Measurements from ENCODE around the gene HNRNPAB.

The HNRNPAB gene

DNA sequence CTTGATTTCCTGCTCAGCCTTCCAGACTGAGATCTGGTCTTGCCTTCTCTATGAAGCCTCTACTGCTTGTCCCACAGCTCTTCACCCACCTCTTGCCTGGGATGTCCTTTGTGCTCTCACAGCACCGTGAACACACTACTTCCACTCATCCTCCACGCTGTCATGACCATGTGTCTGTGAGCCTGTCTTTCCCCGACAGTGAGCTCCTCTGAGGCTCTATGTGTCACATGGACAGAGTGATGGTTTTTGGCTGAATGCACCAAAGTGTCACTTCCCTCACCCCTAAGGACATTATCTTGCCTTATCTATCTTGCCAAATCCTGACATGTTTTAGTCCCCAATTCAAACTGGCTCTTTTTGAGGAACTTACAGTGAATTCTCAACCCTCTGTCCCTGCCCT is 16.9 kb downstream of the HNRNPAB start:
- Histone ChIP-seq H3K27me3 (ENCODE audit: insufficient read depth, low read length, poor library complexity) (no peaks in the 10 kb centered on the region), H2BK5ac (ENCODE audit: low read length) (no peak overlapping the region), H3K18ac (ENCODE audit: low read length) (no peak overlapping the region), H3K4me2 (ENCODE audit: low read length) (no peak overlapping the region), H3K4ac (ENCODE audit: low read depth, low read length) (no peak overlapping the region), H3K4me1 (ENCODE audit: control insufficient read depth, low read depth, low read length) (no peaks in the 10 kb centered on the region), H2BK15ac (replicated peaks; ENCODE audit: low read depth) (no peak overlapping the region), H2AK5ac (ENCODE audit: low read length) (no peak overlapping the region), H4K5ac (ENCODE audit: low read length) (no peak overlapping the region), H3K79me2 (ENCODE audit: control insufficient read depth, insufficient read depth, low read length) (no peaks in the 10 kb centered on the region), H3K4me3 (ENCODE audit: low read length) (no peak overlapping the region), H3K27ac (ENCODE audit: low read depth, low read length) (no peak overlapping the region), H4K8ac (ENCODE audit: low read depth, low read length) (no peak overlapping the region), H3K56ac (ENCODE audit: low read length) (no peak overlapping the region), H3K9ac (ENCODE audit: low read length) (no peak overlapping the region), H3K23ac (ENCODE audit: low read length) (no peak overlapping the region), H2BK120ac (ENCODE audit: low read depth, low read length) (no peak overlapping the region), H3K36me3 (ENCODE audit: control insufficient read depth, insufficient read depth, low read length) (no peaks in the 10 kb centered on the region), H3K79me1 (ENCODE audit: low read length) (no peaks in the 10 kb centered on the region)
- no CpG with 5 or more reads among the region's 3 CpGs for WGBS (ENCODE audit: extremely low coverage, insufficient coverage, low lambda C conversion rate)
- no peak for DNase-seq

DNA sequence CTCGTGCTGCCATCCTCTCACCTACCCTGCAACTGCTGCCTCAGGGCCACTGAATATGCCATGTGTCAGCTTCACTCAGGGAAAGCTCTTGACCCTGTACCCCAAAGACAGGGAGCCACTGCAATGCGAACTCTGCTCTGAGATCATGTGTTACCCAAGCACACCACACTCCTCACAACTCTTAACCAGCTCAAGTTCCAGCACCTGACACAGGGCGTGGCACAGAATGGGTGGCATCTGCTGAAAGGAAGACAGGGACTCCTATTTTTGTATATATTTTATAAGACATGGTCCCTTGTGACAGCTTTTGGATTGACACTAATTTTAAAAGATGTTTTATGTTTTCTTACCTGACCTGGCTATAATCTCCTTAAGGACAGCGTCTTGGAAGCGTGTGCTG is 17.5 kb downstream of the HNRNPAB start:
- no peaks in the 10 kb centered on the region for H3K36me3 ChIP-seq (ENCODE audit: control insufficient read depth, insufficient read depth, low read length)
- no peak overlapping the region for H2BK120ac ChIP-seq (ENCODE audit: low read depth, low read length)
- no peak overlapping the region for H3K18ac ChIP-seq (ENCODE audit: low read length)
- no CpG with 5 or more reads among the region's 5 CpGs for WGBS (ENCODE audit: extremely low coverage, insufficient coverage, low lambda C conversion rate)
- H3K79me1 ChIP-seq (ENCODE audit: low read length): no peaks in the 10 kb centered on the region
- no peak overlapping the region for H4K5ac ChIP-seq (ENCODE audit: low read length)
- no peak overlapping the region for H3K27ac ChIP-seq (ENCODE audit: low read depth, low read length)
- no peak for DNase-seq
- no peaks in the 10 kb centered on the region for H3K4me1 ChIP-seq (ENCODE audit: control insufficient read depth, low read depth, low read length)
- H2BK15ac ChIP-seq (replicated peaks; ENCODE audit: low read depth): no peak overlapping the region
- no peak overlapping the region for H3K9ac ChIP-seq (ENCODE audit: low read length)
- H3K23ac ChIP-seq (ENCODE audit: low read length): no peak overlapping the region
- H4K8ac ChIP-seq (ENCODE audit: low read depth, low read length): no peak overlapping the region
- no peak overlapping the region for H2AK5ac ChIP-seq (ENCODE audit: low read length)
- no peaks in the 10 kb centered on the region for H3K27me3 ChIP-seq (ENCODE audit: insufficient read depth, low read length, poor library complexity)
- H3K4me2 ChIP-seq (ENCODE audit: low read length): no peak overlapping the region
- no peak overlapping the region for H3K4me3 ChIP-seq (ENCODE audit: low read length)
- H3K4ac ChIP-seq (ENCODE audit: low read depth, low read length): no peak overlapping the region
- H3K56ac ChIP-seq (ENCODE audit: low read length): no peak overlapping the region
- no peak overlapping the region for H2BK5ac ChIP-seq (ENCODE audit: low read length)
- no peaks in the 10 kb centered on the region for H3K79me2 ChIP-seq (ENCODE audit: control insufficient read depth, insufficient read depth, low read length)

DNA sequence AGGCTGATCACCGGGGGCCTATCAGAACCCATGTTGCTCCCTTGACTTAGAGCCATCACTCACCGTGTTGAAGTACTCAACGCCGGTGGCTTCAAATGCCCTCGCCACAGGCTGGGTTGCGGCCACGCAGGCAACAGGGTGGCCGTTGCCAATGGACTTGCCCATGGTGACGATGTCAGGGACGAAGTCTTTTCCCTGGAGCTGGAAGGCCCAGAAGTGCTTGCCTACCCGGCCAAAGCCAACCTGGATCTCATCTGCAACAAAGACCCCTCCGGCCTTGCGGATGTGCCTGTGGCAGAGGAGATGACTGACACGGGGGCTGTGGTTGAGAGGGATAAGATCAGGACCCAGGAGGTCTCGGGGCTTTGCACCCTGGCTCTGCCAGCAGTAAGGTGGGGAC is 18.0 kb downstream of the HNRNPAB start:
- Histone ChIP-seq H2BK120ac (ENCODE audit: low read depth, low read length) (no peak overlapping the region), H3K23ac (ENCODE audit: low read length) (no peak overlapping the region), H3K79me1 (ENCODE audit: low read length) (no peaks in the 10 kb centered on the region), H2AK5ac (ENCODE audit: low read length) (no peak overlapping the region), H3K4me3 (ENCODE audit: low read length) (no peak overlapping the region), H3K18ac (ENCODE audit: low read length) (no peak overlapping the region), H3K27ac (ENCODE audit: low read depth, low read length) (no peak overlapping the region), H4K8ac (ENCODE audit: low read depth, low read length) (no peak overlapping the region), H2BK5ac (ENCODE audit: low read length) (no peak overlapping the region), H3K4me1 (ENCODE audit: control insufficient read depth, low read depth, low read length) (no peaks in the 10 kb centered on the region), H4K5ac (ENCODE audit: low read length) (no peak overlapping the region), H3K27me3 (ENCODE audit: insufficient read depth, low read length, poor library complexity) (no peaks in the 10 kb centered on the region), H3K9ac (ENCODE audit: low read length) (no peak overlapping the region), H3K79me2 (ENCODE audit: control insufficient read depth, insufficient read depth, low read length) (no peaks in the 10 kb centered on the region), H3K56ac (ENCODE audit: low read length) (no peak overlapping the region), H3K4me2 (ENCODE audit: low read length) (no peak overlapping the region), H3K36me3 (ENCODE audit: control insufficient read depth, insufficient read depth, low read length) (peaks cover under 1% of the 10 kb centered on the region), H2BK15ac (replicated peaks; ENCODE audit: low read depth) (no peak overlapping the region), H3K4ac (ENCODE audit: low read depth, low read length) (no peak overlapping the region)
- WGBS (ENCODE audit: extremely low coverage, insufficient coverage, low lambda C conversion rate): no CpG with 5 or more reads among the region's 15 CpGs
- DNase-seq: no peak

DNA sequence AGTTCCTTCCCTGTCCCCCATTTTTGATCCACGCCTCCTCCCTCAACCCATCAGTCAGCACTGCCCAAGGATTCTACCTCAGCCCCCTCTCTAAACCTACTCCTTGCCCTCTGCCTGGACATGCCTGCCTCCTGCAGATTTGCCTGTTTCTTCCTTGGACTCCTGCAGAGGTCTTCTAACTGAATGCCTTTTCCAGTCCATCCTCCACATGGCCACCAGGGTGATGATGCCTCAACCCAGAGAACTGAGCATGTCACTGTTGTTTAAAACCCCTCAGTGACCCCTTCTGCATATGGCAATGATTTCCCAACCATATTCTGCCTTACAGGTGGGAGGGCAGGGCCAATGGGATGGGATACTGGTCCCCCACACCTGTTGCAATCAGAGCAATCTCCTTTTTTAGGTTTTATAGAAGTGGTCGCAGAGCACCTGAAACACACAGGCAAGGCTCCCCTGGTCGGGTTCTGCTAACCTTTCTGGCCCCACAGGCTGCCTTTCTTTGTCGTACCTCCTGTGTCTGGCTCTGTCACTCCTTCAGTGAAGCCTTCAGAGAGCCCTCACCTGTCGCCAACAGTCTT is 19.0 kb downstream of the HNRNPAB start:
- H3K9ac ChIP-seq (ENCODE audit: low read length): no peak overlapping the region
- H4K8ac ChIP-seq (ENCODE audit: low read depth, low read length): no peak overlapping the region
- H3K4me2 ChIP-seq (ENCODE audit: low read length): no peak overlapping the region
- no peaks in the 10 kb centered on the region for H3K4me1 ChIP-seq (ENCODE audit: control insufficient read depth, low read depth, low read length)
- no peaks in the 10 kb centered on the region for H3K79me2 ChIP-seq (ENCODE audit: control insufficient read depth, insufficient read depth, low read length)
- H3K27ac ChIP-seq (ENCODE audit: low read depth, low read length): no peak overlapping the region
- no peak overlapping the region for H2BK5ac ChIP-seq (ENCODE audit: low read length)
- H3K4ac ChIP-seq (ENCODE audit: low read depth, low read length): no peak overlapping the region
- H3K18ac ChIP-seq (ENCODE audit: low read length): no peak overlapping the region
- H2BK15ac ChIP-seq (replicated peaks; ENCODE audit: low read depth): no peak overlapping the region
- H3K56ac ChIP-seq (ENCODE audit: low read length): no peak overlapping the region
- peak; percentile 58 for DNase-seq
- H3K79me1 ChIP-seq (ENCODE audit: low read length): no peaks in the 10 kb centered on the region
- no CpG with 5 or more reads among the region's 5 CpGs for WGBS (ENCODE audit: extremely low coverage, insufficient coverage, low lambda C conversion rate)
- H3K23ac ChIP-seq (ENCODE audit: low read length): no peak overlapping the region
- H3K27me3 ChIP-seq (ENCODE audit: insufficient read depth, low read length, poor library complexity): no peaks in the 10 kb centered on the region
- peaks cover 10% of the 10 kb centered on the region for H3K36me3 ChIP-seq (ENCODE audit: control insufficient read depth, insufficient read depth, low read length)
- no peak overlapping the region for H2BK120ac ChIP-seq (ENCODE audit: low read depth, low read length)
- no peak overlapping the region for H2AK5ac ChIP-seq (ENCODE audit: low read length)
- no peak overlapping the region for H3K4me3 ChIP-seq (ENCODE audit: low read length)
- H4K5ac ChIP-seq (ENCODE audit: low read length): no peak overlapping the region

DNA sequence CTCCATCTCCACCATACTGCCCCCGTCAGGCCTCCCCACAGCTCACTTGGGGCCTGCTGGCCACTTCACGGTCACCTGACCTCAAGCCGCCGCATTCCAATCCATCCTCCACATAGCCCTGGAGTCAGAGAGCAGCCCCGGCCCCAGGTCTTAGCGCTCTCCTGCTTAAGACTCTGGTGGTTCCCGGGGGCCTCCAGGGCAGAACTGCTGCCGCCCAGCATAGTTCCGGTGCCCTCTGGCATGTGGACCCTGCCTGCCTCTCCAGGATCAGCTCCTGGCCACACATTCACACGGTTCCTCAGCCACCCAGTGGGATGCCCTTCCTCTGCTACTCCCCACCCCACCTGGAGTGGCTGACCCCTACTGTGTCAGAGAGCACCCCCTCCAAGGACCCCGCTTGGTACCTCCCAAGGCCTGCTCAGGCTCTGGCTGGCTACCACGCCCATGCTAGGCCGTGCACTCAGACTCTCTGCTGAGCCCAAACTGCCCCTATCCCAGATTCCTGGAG is 19.5 kb downstream of the HNRNPAB start:
- no peak overlapping the region for H2AK5ac ChIP-seq (ENCODE audit: low read length)
- no peak overlapping the region for H3K56ac ChIP-seq (ENCODE audit: low read length)
- H2BK120ac ChIP-seq (ENCODE audit: low read depth, low read length): no peak overlapping the region
- H4K8ac ChIP-seq (ENCODE audit: low read depth, low read length): no peak overlapping the region
- H3K36me3 ChIP-seq (ENCODE audit: control insufficient read depth, insufficient read depth, low read length): peaks cover 15% of the 10 kb centered on the region
- no peak overlapping the region for H4K5ac ChIP-seq (ENCODE audit: low read length)
- no peak overlapping the region for H3K4ac ChIP-seq (ENCODE audit: low read depth, low read length)
- no peak overlapping the region for H3K23ac ChIP-seq (ENCODE audit: low read length)
- WGBS (ENCODE audit: extremely low coverage, insufficient coverage, low lambda C conversion rate): no CpG with 5 or more reads among the region's 13 CpGs
- no peak overlapping the region for H3K18ac ChIP-seq (ENCODE audit: low read length)
- H2BK15ac ChIP-seq (replicated peaks; ENCODE audit: low read depth): no peak overlapping the region
- no peak overlapping the region for H2BK5ac ChIP-seq (ENCODE audit: low read length)
- H3K79me1 ChIP-seq (ENCODE audit: low read length): no peaks in the 10 kb centered on the region
- H3K27me3 ChIP-seq (ENCODE audit: insufficient read depth, low read length, poor library complexity): no peaks in the 10 kb centered on the region
- no peak overlapping the region for H3K9ac ChIP-seq (ENCODE audit: low read length)
- no peaks in the 10 kb centered on the region for H3K79me2 ChIP-seq (ENCODE audit: control insufficient read depth, insufficient read depth, low read length)
- no peak overlapping the region for H3K27ac ChIP-seq (ENCODE audit: low read depth, low read length)
- DNase-seq: peak; percentile 87
- no peak overlapping the region for H3K4me2 ChIP-seq (ENCODE audit: low read length)
- H3K4me1 ChIP-seq (ENCODE audit: control insufficient read depth, low read depth, low read length): no peaks in the 10 kb centered on the region
- H3K4me3 ChIP-seq (ENCODE audit: low read length): no peak overlapping the region

DNA sequence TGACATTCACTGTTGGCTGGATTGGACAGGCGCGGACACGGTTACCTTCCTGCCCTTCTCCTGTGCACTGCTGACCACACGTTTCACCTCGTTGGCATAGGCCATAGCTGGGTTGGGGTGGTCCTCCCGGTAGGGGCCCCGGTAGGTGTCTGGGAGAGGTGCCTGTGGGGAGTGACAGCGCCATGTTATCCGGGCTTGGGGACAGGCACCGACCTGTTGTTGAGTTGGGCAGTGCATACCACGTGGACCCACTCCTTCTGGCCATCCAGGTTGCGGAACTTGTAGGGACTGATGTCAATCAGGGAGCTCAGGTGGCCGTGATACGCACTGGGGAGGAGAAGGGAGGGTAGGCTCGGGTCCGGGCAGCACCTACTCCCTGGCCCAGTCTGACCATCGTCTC is 20.1 kb downstream of the HNRNPAB start:
- Histone ChIP-seq H4K8ac (ENCODE audit: low read depth, low read length) (no peak overlapping the region), H2BK15ac (replicated peaks; ENCODE audit: low read depth) (no peak overlapping the region), H3K36me3 (ENCODE audit: control insufficient read depth, insufficient read depth, low read length) (peaks cover 17% of the 10 kb centered on the region), H3K4me3 (ENCODE audit: low read length) (no peak overlapping the region), H3K27me3 (ENCODE audit: insufficient read depth, low read length, poor library complexity) (no peaks in the 10 kb centered on the region), H2AK5ac (ENCODE audit: low read length) (no peak overlapping the region), H3K4me1 (ENCODE audit: control insufficient read depth, low read depth, low read length) (no peaks in the 10 kb centered on the region), H2BK5ac (ENCODE audit: low read length) (no peak overlapping the region), H3K79me1 (ENCODE audit: low read length) (no peaks in the 10 kb centered on the region), H3K56ac (ENCODE audit: low read length) (no peak overlapping the region), H3K23ac (ENCODE audit: low read length) (no peak overlapping the region), H2BK120ac (ENCODE audit: low read depth, low read length) (no peak overlapping the region), H3K9ac (ENCODE audit: low read length) (no peak overlapping the region), H4K5ac (ENCODE audit: low read length) (no peak overlapping the region), H3K4ac (ENCODE audit: low read depth, low read length) (no peak overlapping the region), H3K18ac (ENCODE audit: low read length) (no peak overlapping the region), H3K79me2 (ENCODE audit: control insufficient read depth, insufficient read depth, low read length) (no peaks in the 10 kb centered on the region), H3K27ac (ENCODE audit: low read depth, low read length) (no peak overlapping the region), H3K4me2 (ENCODE audit: low read length) (no peak overlapping the region)
- no CpG with 5 or more reads among the region's 17 CpGs for WGBS (ENCODE audit: extremely low coverage, insufficient coverage, low lambda C conversion rate)
- DNase-seq: no peak

Data from mesendoderm (in vitro differentiated cells).